PC-3 (cell line): ENCODE data around the gene IFT22.

ENCODE experiments used
- CTCF ChIP-seq: fragments of 300-600 bp; sonication (generic); conservative IDR thresholded peaks from 2 replicates; pipeline ENCODE4 v1.5.1; 2017; ENCODE audit warnings: antibody characterized with exemption, low read depth, mild to moderate bottlenecking, low read length
- EZH2phosphoT487 ChIP-seq: fragments of 300-600 bp; sonication (generic); IDR thresholded peaks from 2 replicates; pipeline ENCODE4 v1.6.1; 2018; ENCODE audit warnings: mild to moderate bottlenecking, antibody characterized with exemption, low read length, borderline replicate concordance

GRCh38 chr7:101278461-101279292 is 42.9 kb downstream of the IFT22 start:
- TF ChIP-seq EZH2phosphoT487 (no peak), CTCF (no peak)
